GM21423 (cell line): ENCODE results near the gene SAMD4B.
"Not testable (repeated sequence)": the region's sequence is repeated elsewhere in the genome, so short reads cannot be mapped to it uniquely, and the experiment has no call there.

Experiments
- ATAC-seq: cut with Tn5 transposase; IDR thresholded peaks from one replicate; pipeline ENCODE4 v1.9.1; 2021; ENCODE audit warnings: mild to moderate bottlenecking, moderate library complexity; ENCODE audit not compliant: unreplicated experiment

SAMD4B gene

DNA sequence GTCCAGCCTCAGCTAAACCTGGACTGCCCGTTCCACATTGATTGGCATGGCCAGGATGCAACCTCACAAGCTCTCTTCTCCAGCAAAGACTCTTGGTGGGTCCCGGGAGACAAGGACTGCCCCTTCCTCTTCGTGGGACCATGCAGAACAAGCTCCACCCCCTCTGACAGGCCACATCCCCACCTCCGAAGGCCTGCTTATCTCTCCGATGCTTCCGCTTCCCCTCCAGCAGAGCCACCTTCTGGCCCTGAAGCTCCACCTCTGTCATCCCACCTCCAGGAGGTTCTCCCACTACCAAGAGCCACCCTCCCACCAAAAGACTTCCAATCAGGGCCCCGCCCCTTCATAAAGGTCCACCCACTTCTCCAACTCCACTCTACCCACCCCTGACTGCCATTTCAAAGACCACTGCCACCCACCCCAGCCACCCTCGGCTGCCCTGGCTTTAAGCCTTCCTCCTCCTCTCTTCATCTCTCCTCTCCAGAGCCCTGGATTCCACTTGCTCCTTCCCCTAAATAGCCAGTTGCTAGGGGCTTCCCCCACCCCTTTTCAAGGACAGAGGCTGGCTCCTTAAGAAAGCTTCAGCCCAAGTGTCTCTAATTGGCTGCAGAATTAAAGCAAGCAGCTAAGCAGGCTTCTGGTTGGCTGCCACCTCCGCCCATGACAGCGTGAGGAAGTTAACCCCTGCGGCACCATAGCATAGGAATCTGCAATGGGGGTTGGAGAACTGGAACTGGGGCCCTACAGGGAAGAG, 31.5 kb upstream of the SAMD4B start:
- ATAC-seq, result no peak

DNA sequence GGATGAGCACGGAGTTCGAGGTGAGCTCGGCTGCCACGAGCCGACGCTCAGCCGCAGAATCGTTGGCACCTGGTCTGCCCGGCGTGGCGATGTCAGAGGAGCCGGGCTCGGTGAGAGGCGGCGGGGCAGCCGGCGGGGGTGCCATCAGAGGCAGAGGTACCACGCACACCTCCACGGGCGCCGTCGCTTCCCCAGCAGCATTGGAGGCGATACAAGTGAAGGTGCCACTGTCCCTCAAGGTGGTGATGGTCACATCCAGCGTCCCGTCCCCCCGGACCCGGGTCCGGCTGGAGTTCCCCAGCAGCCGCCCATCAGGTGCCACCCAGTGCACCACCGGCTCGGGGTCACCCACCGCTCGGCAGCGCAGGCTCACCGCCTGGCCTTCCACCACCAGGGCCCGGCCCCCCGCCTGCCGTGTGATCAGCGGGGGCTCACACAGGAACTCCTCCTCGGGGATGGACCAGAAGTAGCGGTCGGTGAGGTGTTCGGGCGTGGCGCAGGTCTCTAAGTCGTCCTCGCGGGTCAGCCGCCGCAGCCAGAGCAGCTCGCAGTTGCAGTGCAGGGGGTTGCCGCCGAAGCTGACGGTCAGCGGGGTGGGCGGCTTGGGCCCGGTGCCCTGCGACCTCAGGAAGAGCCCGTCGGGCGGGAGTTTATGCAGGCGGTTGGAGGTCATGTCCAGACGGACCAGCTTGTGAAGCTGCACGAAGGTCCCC, 28.0 kb upstream of the SAMD4B start:
- ATAC-seq, result no peak

- no peak for ATAC-seq
Measured at GRCh38 chr19:39315933-39316332, 26.3 kb upstream of the SAMD4B start.

DNA sequence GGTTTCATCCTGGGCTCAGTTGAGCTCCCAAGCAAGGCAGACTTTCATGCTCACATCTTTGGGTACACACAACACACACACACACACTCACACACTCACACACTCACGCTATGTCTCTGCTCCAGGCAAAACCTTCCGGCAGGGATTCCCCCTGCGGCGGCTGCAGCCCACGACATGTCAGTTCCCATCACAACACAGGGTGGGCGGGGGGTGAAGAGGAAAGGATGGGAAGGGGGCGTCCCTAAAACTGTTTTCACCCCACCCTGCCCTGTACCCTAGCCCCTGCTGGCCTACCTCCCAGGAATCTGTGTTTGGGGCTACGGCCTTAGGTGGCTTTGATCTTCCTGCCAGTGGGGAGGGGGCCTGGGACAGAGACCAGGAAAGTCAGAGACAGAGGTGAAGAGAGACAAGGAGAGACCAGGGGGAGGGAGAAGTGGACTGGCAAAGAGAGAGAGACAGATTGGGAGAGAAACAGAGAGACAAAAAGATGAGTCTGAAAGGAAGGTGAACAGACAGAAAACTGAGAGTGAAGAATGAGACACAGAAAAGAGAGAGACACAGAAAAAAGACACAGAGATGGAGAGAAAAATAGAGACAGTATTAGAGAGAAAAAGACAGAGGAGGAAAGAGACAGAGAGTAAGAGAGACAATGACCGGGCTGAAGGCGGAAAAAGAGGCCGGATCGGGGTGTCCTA, 25.4 kb upstream of the SAMD4B start:
- ATAC-seq, result no peak

DNA sequence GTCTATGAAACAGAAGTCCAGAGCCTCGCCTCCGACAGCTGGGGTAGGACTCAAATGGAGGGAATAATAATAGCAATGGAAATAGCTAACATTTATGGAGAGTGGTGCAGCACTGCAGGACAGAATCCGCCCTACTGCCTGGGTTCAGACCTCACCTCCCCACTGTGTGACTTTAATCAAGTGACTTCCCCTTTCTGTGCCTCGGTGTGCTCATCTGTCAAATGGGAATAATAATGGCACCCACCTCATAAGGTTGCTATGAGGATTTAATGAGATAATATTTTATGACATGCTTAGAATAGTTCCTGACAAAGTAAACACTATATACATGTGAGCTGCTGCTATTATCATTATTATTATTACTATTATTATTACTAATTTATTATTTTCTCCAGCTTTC, 24.7 kb upstream of the SAMD4B start:
- ATAC-seq, result no peak

DNA sequence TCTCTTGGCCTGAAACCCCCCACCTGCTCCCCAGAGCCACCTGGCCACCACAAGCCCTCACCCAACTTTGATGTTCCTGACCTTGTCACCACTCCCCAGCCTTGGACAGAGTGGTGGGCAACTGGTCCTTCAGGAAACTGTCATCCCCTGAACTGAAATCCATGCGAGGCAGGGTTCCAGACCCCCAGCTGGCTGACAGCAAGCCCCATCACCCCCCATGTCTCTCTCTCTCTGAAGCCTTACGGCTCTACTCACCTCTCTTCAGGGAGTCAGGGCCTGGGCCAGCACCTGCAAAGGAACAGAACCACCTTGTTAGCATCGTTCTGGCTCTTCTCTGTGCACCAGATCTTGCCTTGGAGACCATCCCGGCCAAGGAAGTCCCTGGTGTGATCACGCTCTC, 24.1 kb upstream of the SAMD4B start:
- no peak for ATAC-seq

DNA sequence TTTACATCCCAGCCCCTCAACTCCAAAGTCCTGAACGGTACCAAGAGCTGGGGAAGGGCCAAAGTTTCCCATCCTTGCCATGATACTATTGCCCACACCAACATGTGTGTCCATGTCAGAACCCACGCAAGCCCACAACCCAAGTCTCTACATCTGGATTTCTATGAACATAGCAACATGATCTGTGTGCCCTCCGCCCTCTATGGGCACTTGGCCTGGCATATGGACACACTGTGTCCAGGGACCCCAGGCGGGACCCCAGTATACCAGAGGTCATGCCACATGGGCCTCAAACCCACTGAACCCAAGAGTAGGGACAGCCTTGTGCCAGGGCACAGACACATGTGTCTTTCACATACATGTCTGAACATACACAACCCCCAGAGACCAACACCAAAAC, 23.5 kb upstream of the SAMD4B start:
- no peak for ATAC-seq

GRCh38 chr19:39319098-39319891, 22.9 kb upstream of the SAMD4B start:
- ATAC-seq, result no peak

GRCh38 chr19:39319892-39320248, 22.4 kb upstream of the SAMD4B start:
- ATAC-seq, result no peak

- ATAC-seq, result no peak
Measured at GRCh38 chr19:39321117-39321831, 20.9 kb upstream of the SAMD4B start.

DNA sequence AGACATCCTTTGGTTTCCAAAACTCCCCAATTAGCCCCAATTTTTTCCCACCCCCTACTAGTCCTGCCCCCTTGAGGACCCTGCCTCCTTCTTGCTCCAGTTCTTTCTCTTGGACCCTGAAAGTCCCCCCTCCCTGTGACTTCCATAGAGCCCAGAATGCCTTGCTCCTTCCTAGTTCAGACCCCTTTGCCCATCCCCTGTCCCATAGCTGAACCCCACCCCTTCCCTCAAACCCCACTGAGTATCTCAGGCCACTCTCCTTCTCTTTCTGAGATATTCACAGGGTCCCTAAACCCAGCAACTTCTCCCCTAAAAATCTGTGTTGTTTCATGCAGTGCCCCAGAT, 20.4 kb upstream of the SAMD4B start:
- ATAC-seq, result no peak

GRCh38 chr19:39324242-39324842, 17.9 kb upstream of the SAMD4B start:
- ATAC-seq, result no peak

GRCh38 chr19:39325778-39326665, 16.2 kb upstream of the SAMD4B start:
- no peak for ATAC-seq

- no peak for ATAC-seq
Measured at GRCh38 chr19:39327363-39328045, 14.7 kb upstream of the SAMD4B start.

DNA sequence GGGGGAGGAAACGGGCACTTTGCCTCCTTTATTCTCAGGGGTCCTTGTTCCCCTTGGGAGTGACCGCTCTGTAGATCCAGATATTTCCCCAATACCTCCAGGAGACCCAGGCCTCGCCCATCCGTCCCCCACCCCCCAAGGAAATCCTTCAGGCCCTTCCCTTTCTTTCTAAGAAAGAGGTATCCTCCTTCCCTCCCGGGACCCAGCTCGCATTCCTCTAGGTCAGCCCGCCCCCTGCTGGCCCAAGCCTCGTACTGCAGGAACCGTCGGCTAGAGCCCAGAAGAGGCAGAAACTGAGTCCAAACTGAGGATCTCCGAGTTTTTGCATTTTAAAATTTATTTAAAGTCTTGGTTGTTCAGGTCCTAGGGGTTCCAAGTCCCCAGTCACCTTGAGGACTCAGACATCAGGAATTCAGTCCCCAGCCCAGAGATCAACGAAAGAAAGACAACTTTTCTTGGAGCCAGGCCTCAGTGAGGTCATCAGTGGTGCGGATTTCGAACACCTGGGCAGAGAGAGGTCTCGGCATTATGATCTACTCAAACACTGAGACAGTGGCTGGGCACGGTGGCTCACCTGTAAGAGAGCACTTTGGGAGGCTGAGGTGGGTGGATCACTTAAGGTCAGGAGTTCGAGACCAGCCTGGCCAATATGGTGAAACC, 14.0 kb upstream of the SAMD4B start:
- ATAC-seq, result no peak

- ATAC-seq, result no peak
Measured at GRCh38 chr19:39329948-39330347, 12.3 kb upstream of the SAMD4B start.

DNA sequence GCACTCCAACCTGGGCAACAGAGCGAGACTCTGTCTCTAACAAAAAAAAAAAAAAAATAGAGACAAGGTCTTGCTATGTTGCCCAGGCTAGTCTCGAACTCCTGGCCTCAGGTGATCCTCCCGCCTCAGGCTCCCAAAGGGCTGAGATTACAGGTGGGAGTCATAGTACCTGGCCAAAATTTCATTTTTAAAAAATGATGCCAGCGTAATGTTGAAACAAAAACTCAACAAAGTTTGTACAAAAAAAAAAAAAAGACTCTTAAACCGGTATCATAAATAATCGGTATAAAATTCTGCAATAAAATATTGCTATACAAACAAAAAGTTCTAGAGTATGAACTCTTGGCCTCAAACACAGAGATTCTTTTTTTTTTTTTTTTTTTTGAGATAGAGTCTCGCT, 9.9 kb upstream of the SAMD4B start:
- ATAC-seq, result no peak

- ATAC-seq, result not testable (repeated sequence)
Measured at GRCh38 chr19:39332738-39333137, 9.5 kb upstream of the SAMD4B start.
